IPS-15b (cell line): ENCODE measurements around the gene CDX1.

Source experiments
- H3K27me3 ChIP-seq: one replicate; pipeline ENCODE4 v1.6.1; 2013; ENCODE audit warnings: low read length; ENCODE audit not compliant: control insufficient read depth, insufficient read depth
- H3K36me3 ChIP-seq: one replicate; pipeline ENCODE4 v1.6.1; 2013; ENCODE audit warnings: low read length; ENCODE audit not compliant: control insufficient read depth, insufficient read depth
- H3K4me1 ChIP-seq: one replicate; pipeline ENCODE4 v1.6.1; 2013; ENCODE audit warnings: mild to moderate bottlenecking, low read length; ENCODE audit not compliant: control insufficient read depth, insufficient read depth
- H3K4me3 ChIP-seq: one replicate; pipeline ENCODE4 v1.5.1; 2013; ENCODE audit warnings: low read depth, low read length
- H3K9ac ChIP-seq: one replicate; pipeline ENCODE4 v1.6.1; 2013; ENCODE audit warnings: low read depth, mild to moderate bottlenecking, low read length
- H3K9me3 ChIP-seq: one replicate; pipeline ENCODE4 v1.6.1; 2013; ENCODE audit warnings: mild to moderate bottlenecking, low read length; ENCODE audit not compliant: control insufficient read depth, insufficient read depth

Gene CDX1

DNA sequence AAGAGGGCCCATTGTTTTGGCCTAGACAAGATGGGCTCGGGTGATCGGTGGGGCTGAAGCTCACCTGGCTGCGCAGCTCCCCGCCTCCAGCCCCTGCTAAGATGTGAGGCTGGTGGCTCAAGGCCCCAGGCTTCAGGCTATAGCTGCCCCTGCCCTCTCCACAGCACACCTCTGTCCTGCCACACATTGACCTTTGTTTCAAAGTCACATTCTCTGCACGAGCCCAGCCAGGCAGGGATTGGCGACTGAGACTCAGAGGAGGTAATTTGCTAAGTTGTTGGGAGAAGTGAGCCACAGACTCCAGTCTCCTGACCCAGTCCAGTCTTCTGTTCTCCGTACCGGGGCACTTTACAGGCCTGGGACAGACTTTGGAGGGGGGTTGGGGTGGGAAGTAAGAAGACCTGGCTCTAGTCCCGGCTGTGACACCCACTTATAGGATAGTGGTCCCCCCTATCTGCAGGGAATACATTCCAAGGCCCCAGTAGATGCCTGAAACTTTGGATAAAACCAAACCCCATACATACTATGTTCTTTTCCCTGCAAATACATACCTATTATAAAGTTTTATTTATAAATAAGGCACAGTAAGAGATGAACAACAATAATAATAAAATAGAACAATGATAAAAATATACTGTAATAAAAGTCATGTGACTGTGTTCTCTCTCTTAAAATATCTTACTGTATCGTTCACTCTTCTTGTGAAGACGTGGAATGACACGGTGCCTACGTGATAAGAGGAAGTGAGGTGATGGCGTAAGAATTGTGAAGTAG is 24.2 kb upstream of the CDX1 start:
- no peaks in the 10 kb centered on the region for H3K9me3 ChIP-seq
- H3K4me3 ChIP-seq: no peak overlapping the region
- no peaks in the 10 kb centered on the region for H3K36me3 ChIP-seq
- H3K27me3 ChIP-seq: no peaks in the 10 kb centered on the region
- H3K4me1 ChIP-seq: peaks cover 8% of the 10 kb centered on the region
- H3K9ac ChIP-seq: no peak overlapping the region

DNA sequence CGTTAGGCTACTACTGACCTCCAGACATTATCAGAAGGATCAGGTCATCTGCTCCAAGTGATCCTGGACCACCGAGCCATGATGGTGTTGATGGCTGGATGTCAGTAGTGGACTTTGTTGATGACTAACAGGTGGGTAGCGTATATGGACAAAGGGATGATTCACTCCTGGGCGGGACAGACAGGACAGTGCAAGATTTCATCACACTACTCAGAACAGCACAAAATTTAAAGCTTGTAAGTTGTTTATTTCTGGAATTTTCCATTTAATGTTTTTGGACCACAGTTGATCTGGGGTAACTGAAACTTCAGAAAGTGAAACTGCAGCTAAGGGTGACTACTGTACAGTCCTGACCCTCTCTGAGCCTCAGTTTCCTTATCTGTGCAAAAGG is 23.6 kb upstream of the CDX1 start:
- no peak overlapping the region for H3K4me3 ChIP-seq
- no peaks in the 10 kb centered on the region for H3K9me3 ChIP-seq
- peaks cover 8% of the 10 kb centered on the region for H3K4me1 ChIP-seq
- no peaks in the 10 kb centered on the region for H3K27me3 ChIP-seq
- no peaks in the 10 kb centered on the region for H3K36me3 ChIP-seq
- H3K9ac ChIP-seq: no peak overlapping the region

DNA sequence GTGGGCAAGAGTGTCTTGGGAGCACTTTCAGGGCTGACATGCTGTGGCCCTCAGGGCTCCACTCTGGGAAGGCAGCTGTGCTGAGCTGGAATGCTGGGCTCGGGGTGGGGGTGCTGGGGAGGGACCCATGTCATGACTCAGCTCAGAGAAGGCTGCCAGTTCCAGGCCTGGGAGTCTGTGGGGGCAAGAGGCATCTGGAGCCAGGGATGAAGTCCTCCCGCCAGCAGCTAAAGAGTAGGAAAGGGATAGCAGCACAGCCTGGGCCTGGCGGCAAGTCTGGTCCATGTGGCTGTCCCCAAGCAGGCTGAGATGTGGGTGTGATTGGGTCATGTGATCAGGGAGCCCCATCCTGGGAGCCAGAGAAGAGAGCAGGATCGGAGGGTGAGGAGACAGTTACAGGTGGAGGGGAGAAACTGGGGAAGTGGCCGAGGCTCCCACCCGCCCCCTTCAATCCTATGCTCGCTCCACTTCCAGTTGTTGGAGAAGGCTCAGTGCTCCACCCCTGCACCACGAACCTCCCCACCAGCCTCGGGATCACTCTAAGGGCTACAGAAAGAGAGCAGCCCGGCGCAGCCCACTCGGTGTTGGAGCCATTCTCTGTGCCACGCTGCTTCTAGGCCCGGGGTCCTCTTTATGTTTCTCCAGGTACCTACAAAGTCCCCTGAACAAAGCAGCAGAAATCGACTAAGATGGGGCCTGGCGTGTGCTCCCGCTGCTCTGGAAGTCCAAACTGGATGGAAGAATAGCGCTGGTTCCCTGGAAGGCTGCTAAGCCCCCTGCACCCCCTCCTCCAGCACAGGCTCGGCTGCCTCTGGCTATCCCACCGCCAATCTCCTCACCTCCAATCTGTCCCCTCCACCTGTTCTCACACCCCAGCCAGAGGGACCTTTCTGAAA is 23.0 kb upstream of the CDX1 start:
- no peaks in the 10 kb centered on the region for H3K27me3 ChIP-seq
- no peak overlapping the region for H3K4me3 ChIP-seq
- no peaks in the 10 kb centered on the region for H3K36me3 ChIP-seq
- no peak overlapping the region for H3K9ac ChIP-seq
- H3K9me3 ChIP-seq: no peaks in the 10 kb centered on the region
- H3K4me1 ChIP-seq: peaks cover 8% of the 10 kb centered on the region

DNA sequence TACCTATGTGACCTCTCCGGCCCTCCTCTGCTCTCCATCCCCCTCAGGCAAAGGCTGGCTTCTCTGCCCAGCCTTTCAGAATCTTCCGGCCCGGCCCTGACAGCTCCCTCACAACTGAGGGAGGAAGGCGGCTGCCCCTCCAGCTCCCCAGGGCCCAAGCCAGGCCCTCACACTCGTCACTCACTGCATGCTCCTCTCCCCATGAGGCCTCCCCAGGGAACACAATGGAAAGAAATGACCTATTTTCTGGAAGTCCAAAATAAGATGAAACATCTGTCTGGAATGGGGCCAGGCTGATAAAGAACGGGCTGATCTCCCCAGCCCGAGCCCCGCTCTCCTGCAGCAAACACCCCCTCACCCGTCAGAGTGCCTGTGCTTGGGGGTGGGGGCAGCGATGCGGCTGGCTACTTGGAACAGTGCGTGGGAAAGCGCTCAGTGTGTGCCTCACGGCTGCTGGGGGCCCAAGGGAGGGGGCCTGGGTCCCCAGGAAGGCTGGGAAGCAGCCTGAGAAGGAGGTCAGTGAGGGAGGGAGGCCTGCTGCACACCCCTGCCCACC is 22.3 kb upstream of the CDX1 start:
- H3K9ac ChIP-seq: no peak overlapping the region
- no peak overlapping the region for H3K4me3 ChIP-seq
- peaks cover 4% of the 10 kb centered on the region for H3K4me1 ChIP-seq
- H3K9me3 ChIP-seq: no peaks in the 10 kb centered on the region
- H3K27me3 ChIP-seq: no peaks in the 10 kb centered on the region
- H3K36me3 ChIP-seq: no peaks in the 10 kb centered on the region

DNA sequence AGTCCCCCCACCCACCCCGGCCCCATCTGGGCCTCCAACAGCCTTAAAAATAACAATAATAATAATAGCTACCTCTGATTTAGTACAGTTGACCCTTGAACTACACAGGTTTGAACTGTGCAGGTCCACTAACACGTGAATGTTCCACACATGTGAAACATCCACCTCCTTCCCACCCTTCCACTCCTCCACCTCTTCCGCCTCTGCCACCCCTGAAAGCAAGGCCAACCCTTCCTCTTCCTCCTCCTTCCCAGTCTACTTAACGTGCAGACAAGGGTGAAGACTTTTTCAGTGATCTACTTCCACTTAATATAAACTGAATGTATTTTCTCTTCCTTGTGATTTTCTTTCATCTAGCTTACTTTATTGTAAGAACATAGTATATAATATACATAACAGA is 21.7 kb upstream of the CDX1 start:
- Histone ChIP-seq H3K36me3 (no peaks in the 10 kb centered on the region), H3K4me1 (peaks cover 3% of the 10 kb centered on the region), H3K9ac (no peak overlapping the region), H3K9me3 (no peaks in the 10 kb centered on the region), H3K27me3 (no peaks in the 10 kb centered on the region), H3K4me3 (no peak overlapping the region)

DNA sequence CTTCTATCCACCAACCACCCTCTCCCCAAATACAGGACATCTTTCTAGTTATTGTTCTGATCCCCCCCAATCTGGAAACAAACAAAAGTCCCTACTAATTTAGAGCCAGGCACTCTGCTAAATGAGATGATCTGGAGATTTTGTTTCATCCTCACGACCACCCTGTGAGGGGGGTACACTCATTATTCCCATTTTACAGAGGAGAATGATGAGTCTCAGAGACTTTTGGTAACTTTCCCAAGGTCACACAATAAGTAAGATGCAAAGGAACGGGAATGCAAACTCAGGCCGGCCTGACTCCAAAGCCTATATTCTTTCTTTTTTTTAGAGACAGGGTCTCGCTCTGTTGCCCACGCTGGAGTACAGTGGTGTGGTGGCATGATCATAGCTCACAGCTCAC is 20.3 kb upstream of the CDX1 start:
- Histone ChIP-seq H3K9ac (no peak overlapping the region), H3K4me1 (peaks cover 3% of the 10 kb centered on the region)

DNA sequence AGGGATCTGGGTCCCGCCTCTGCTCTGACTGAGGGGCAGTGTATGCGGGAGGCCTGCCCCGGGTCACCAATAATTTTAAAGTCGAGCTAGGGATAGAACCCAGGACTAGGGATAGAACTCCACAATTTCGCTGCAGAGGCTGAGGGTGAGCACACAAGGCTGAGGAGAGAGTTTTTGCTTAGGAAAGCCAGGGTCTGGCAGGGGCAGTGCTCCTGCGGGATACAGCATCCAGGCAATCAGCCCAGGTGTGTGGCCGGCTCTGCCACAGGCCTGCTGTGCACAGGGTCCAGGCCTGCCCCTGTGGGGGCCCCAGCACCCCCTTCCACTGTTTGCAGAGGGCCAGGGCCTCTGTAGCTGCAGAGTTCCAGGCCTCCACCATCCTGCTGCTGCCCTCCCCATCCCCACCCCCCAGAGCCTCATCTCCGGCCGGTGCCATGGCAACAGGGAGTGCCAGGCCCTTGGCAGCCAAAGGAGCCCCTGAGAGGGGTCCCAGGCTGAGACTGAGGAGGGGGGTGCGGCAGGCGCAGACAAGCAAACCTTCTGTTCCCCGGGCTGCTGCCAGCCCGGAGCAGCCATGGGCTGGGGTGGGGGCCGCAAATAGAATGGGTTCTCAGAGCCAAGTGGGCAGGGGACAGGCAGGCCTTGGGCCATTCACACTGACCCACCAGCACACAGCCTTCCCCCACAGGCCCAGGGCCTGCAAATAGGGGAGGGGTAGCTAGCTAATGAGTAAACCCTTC is 19.5 kb upstream of the CDX1 start:
- no peaks in the 10 kb centered on the region for H3K9me3 ChIP-seq
- no peaks in the 10 kb centered on the region for H3K36me3 ChIP-seq
- no peak overlapping the region for H3K9ac ChIP-seq
- H3K27me3 ChIP-seq: no peaks in the 10 kb centered on the region
- peaks cover 3% of the 10 kb centered on the region for H3K4me1 ChIP-seq
- no peak overlapping the region for H3K4me3 ChIP-seq

More for the DNA sequence above, 20.3 kb upstream of the CDX1 start:
- H3K36me3 ChIP-seq: no peaks in the 10 kb centered on the region
- no peaks in the 10 kb centered on the region for H3K9me3 ChIP-seq
- no peaks in the 10 kb centered on the region for H3K27me3 ChIP-seq
- H3K4me3 ChIP-seq: no peak overlapping the region

DNA sequence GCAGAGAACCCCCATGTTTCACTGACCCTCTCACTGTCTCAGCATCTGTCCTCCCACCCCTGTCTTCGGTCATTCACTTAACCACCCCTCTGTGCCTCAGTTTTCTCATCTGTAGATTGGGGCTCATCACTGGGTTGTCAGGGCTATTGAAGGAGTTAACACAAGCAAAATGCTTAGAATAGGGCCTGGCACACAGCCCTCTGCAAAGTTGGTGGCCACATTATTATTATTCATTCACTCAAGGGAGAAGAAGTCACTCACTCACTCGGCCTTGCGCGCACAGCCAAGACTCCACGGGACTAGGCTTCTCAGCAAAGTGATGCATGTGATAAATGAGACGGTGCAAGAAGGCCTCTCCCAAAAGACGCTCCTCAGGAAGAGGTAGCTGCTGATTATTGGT is 18.9 kb upstream of the CDX1 start:
- no peaks in the 10 kb centered on the region for H3K36me3 ChIP-seq
- H3K9me3 ChIP-seq: no peaks in the 10 kb centered on the region
- H3K9ac ChIP-seq: no peak overlapping the region
- H3K27me3 ChIP-seq: no peaks in the 10 kb centered on the region
- H3K4me1 ChIP-seq: peaks cover 3% of the 10 kb centered on the region
- no peak overlapping the region for H3K4me3 ChIP-seq

DNA sequence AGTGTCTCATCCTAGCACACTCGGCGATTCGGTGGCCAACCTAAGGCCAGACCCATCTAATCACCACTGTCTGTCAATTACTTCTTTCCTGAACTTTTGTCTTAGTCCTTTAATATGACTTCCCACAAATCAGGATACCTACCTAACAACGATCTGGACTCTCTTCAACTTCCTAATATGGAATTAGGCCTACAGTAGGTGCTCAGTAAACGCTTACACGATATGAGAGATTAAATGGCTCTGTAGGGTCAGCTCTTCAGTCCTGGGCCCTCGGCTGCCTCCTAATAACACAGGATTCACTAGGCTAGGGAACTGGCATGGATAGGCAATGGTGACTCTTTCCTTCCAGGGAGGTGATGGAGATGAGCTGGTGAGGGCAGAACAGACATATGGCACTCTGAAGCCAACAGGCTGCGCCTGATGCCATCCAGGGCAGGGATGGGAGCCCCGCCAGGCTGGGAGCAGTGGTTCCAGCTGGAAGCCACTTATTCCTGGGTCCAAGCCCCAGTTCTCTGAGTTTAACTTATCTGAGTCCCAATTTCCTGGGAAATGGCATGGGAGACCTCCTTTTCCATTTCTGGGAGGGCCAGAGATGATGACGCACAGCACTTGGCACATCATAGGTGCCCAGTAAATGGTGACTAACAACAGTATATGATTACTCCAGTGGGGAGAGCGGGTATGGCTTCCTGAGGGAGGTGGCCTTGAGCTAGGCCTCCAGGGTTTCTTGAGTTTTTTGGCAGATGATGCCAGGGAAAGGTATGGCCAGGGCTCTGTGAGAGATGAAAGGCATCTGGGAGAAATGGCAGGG is 18.3 kb upstream of the CDX1 start:
- no peaks in the 10 kb centered on the region for H3K9me3 ChIP-seq
- H3K9ac ChIP-seq: no peak overlapping the region
- H3K4me1 ChIP-seq: peaks cover 3% of the 10 kb centered on the region
- no peak overlapping the region for H3K4me3 ChIP-seq
- H3K36me3 ChIP-seq: no peaks in the 10 kb centered on the region
- H3K27me3 ChIP-seq: peaks cover 2% of the 10 kb centered on the region

DNA sequence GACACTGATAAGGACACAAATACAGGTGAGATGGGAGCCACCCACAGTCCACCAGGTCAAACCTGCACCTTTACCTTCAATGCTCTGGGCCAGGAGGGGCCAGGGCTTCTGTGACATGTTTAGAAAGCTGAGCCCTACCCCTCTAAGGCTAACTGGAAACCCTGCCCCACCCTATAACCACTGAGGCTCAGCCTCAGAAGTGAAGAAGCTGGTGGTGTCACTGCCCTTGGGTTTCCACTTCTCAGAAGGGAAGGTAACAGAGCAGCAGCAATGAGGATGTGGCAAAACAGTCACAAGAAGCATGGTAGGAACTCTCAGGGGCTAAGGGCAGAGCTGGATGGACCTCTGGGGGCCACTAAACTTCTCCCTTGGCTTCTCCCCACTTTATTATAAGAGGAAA is 17.0 kb upstream of the CDX1 start:
- H3K4me3 ChIP-seq: no peak overlapping the region
- no peaks in the 10 kb centered on the region for H3K9me3 ChIP-seq
- H3K36me3 ChIP-seq: no peaks in the 10 kb centered on the region
- no peak overlapping the region for H3K9ac ChIP-seq
- peaks cover 2% of the 10 kb centered on the region for H3K27me3 ChIP-seq
- no peaks in the 10 kb centered on the region for H3K4me1 ChIP-seq
